PC-3 (cell line): ENCODE measurements around the gene UCK1. TPM values are rescaled to one million over a fixed set of nuclear protein-coding genes. Genes with fewer than 3 reads are reported as not detected.

Source experiments
- ATAC-seq: fragments of 200-7000 bp; cut with Tn5 transposase; 2 replicates; pipeline ENCODE4 v1.9.1; 2020; ENCODE audit warnings: mild to moderate bottlenecking, moderate library complexity
- BruUV-seq: library from RNA; stranded (reverse); fragments of 400-500 nt; replicated peaks from 2 replicates; lab custom pipeline; 2021; lab: Mats Ljungman, UMichigan
- CTCF ChIA-PET: fragments of 300-600 bp; sonication (Branson Sonifier 250); formaldehyde crosslinking; loops from one replicate; lab custom pipeline; 2022; ENCODE audit warnings: antibody characterized with exemption; lab: Charles Lee
- POLR2A ChIA-PET: fragments of 300-600 bp; sonication (Branson Sonifier 250); formaldehyde crosslinking; loops from one replicate; lab custom pipeline; 2022; ENCODE audit warnings: antibody characterized with exemption; ENCODE audit not compliant: unreplicated experiment; lab: Charles Lee
- DNase-seq: peaks from one replicate; pipeline ENCODE4 v3.0.0-alpha.2; 2015
- H2AFZ ChIP-seq: fragments of 300-600 bp; sonication (generic); 2 replicates; pipeline ENCODE4 v1.6.0; 2016; ENCODE audit warnings: antibody characterized with exemption, low read length
- H3F3A ChIP-seq: fragments of 300-600 bp; sonication (generic); one replicate; pipeline ENCODE4 v1.6.0; 2017; ENCODE audit warnings: antibody characterized with exemption, low read length, control low read depth, mild to moderate bottlenecking; ENCODE audit not compliant: unreplicated experiment
- H3K27ac ChIP-seq: fragments of 300-600 bp; sonication (generic); 2 replicates; pipeline ENCODE4 v1.5.1; 2016; ENCODE audit warnings: mild to moderate bottlenecking, low read length
- H3K27me3 ChIP-seq: fragments of 300-600 bp; sonication (generic); 2 replicates; pipeline ENCODE4 v1.6.1; 2016; ENCODE audit warnings: low read length, mixed read lengths
- H3K36me3 ChIP-seq: fragments of 300-600 bp; sonication (generic); 2 replicates; pipeline ENCODE4 v1.6.1; 2016; ENCODE audit warnings: low read depth, mixed run types, low read length, mixed read lengths
- H3K4me1 ChIP-seq: fragments of 300-600 bp; sonication (generic); 2 replicates; pipeline ENCODE4 v1.5.1; 2016; ENCODE audit warnings: low read length; ENCODE audit not compliant: insufficient read depth
- H3K4me2 ChIP-seq: fragments of 300-600 bp; sonication (generic); 2 replicates; pipeline ENCODE4 v1.6.0; 2016; ENCODE audit warnings: low read length
- H3K4me3 ChIP-seq: fragments of 300-600 bp; sonication (generic); 2 replicates; pipeline ENCODE4 v1.5.1; 2016; ENCODE audit warnings: mild to moderate bottlenecking, low read length, mixed read lengths
- H3K79me2 ChIP-seq: fragments of 300-600 bp; sonication (generic); 2 replicates; pipeline ENCODE4 v1.6.1; 2017; ENCODE audit warnings: low read length, mixed read lengths
- H3K9ac ChIP-seq: fragments of 300-600 bp; sonication (generic); 2 replicates; pipeline ENCODE4 v1.6.0; 2016; ENCODE audit warnings: mild to moderate bottlenecking, low read length
- H3K9me2 ChIP-seq: fragments of 300-600 bp; sonication (generic); replicated peaks from 2 replicates; pipeline ENCODE4 v1.6.1; 2016; ENCODE audit warnings: mixed run types, low read length, mixed read lengths
- H3K9me3 ChIP-seq: fragments of 300-600 bp; sonication (generic); 2 replicates; pipeline ENCODE4 v1.6.1; 2016; ENCODE audit warnings: low read length, mixed read lengths
- H4K20me1 ChIP-seq: fragments of 300-600 bp; sonication (generic); 2 replicates; pipeline ENCODE4 v1.6.1; 2016; ENCODE audit warnings: low read length, mixed read lengths
- EZH2 ChIP-seq: fragments of 300-600 bp; sonication (generic); IDR thresholded peaks from one replicate; pipeline ENCODE4 v1.6.1; 2017; ENCODE audit warnings: antibody characterized with exemption, mild to moderate bottlenecking, low read length; ENCODE audit not compliant: unreplicated experiment
- EZH2phosphoT487 ChIP-seq: fragments of 300-600 bp; sonication (generic); IDR thresholded peaks from 2 replicates; pipeline ENCODE4 v1.6.1; 2018; ENCODE audit warnings: mild to moderate bottlenecking, antibody characterized with exemption, low read length, borderline replicate concordance
- intact Hi-C: fragments of 100-400 bp; cut with micrococcal nuclease; formaldehyde crosslinking; loops from 2 replicates; pipeline ENCODE4 v1.9.0; 2023
- total RNA-seq: library from RNA; depleted of rRNA; stranded (reverse); fragments of >200 nt; gene quantifications from 2 replicates; pipeline ENCODE4 v1.2.3, GENCODE V29; 2014
- TF ChIP-seq, protein P1 (sequence below): fragments of 300-600 bp; sonication (generic); conservative IDR thresholded peaks from 2 replicates; pipeline ENCODE4 v1.5.1; 2017; ENCODE audit warnings: antibody characterized with exemption, low read depth, mild to moderate bottlenecking, low read length

Gene UCK1
- total RNA-seq, 1 experiment from 2014 or later = 28.2 TPM

DNA sequence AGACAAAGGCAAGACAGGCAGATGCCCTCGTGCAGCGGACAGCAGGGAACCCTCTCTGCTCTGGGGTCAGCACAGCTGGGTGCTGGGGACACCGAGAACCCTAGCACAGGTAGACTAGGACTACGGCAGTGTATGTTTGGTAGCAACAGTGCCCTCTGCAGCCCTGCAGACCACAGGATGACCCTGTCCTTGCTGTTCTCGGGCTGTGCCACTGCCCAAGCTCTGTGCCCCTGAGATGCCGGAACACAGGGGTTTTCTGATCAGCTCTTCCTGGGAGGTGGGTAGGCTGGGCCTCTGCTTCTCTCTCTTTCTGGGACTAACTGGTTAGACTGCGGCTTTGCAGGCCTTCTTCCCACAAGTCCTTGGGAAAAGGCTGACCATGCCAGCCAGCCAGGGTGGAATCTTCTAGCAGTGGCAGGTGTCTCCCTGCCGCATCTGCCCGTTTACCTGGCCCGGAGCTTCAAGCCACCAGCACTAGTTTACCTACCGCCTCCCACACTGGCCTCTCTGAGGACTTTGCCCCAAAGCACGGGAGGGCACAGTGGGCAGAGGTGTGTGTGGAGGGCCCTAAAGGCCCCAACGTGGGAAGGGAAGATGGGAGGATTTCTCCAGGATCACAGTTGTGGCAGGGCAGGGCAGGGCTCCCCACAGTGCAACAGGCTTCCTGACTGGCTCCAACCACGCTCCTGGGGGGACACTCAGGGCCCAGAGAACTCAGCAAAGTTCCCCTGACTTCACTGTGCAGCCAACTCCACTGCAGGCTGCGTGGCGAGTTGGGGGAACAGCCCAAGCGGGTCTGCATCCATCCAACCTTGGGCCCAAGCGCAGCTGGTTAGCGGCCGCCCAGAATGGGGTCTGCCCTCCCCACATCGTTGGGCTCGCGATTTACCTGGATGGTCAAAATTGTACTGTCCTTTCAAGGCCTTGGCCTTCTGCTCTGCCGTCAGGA is 1.2 kb downstream of the UCK1 start:
- Histone ChIP-seq H3K4me2 (peak overlapping the region; percentile 91), H3K27ac (no peak overlapping the region), H3K79me2 (peaks cover 8% of the 10 kb centered on the region), H3F3A (no peaks in the 10 kb centered on the region), H3K36me3 (no peaks in the 10 kb centered on the region; the same call in 1 of the 2 replicates), H2AFZ (peak overlapping the region; percentile 65; the same call in 1 of the 2 replicates), H3K27me3 (no peaks in the 10 kb centered on the region), H4K20me1 (no peaks in the 10 kb centered on the region), H3K4me3 (peak overlapping the region; percentile 76), H3K9ac (peak overlapping the region; percentile 74), H3K4me1 (peaks cover 7% of the 10 kb centered on the region; the same call in 1 of the 2 replicates), H3K9me3 (no peaks in the 10 kb centered on the region), H3K9me2 (no peaks in the 10 kb centered on the region)
- intact Hi-C loops = no loop called here
- no peak for DNase-seq
- BruUV-seq = TSS peak; percentile 31
- ATAC-seq = no peak
- POLR2A ChIA-PET = no interaction called here
- TF ChIP-seq EZH2 = no peak
- TF ChIP-seq, protein P1, sequence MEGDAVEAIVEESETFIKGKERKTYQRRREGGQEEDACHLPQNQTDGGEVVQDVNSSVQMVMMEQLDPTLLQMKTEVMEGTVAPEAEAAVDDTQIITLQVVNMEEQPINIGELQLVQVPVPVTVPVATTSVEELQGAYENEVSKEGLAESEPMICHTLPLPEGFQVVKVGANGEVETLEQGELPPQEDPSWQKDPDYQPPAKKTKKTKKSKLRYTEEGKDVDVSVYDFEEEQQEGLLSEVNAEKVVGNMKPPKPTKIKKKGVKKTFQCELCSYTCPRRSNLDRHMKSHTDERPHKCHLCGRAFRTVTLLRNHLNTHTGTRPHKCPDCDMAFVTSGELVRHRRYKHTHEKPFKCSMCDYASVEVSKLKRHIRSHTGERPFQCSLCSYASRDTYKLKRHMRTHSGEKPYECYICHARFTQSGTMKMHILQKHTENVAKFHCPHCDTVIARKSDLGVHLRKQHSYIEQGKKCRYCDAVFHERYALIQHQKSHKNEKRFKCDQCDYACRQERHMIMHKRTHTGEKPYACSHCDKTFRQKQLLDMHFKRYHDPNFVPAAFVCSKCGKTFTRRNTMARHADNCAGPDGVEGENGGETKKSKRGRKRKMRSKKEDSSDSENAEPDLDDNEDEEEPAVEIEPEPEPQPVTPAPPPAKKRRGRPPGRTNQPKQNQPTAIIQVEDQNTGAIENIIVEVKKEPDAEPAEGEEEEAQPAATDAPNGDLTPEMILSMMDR = no peak
- no peak for TF ChIP-seq EZH2phosphoT487
- CTCF ChIA-PET = interaction anchor here (0.5 kb wide), 1 partner anchor 30 kb away, joined by 3 read pairs; no protein-coding TSS in a partner anchor

- DNase-seq = no peak
- Histone ChIP-seq H3F3A (no peaks in the 10 kb centered on the region), H3K4me3 (no peak overlapping the region), H3K9ac (no peak overlapping the region), H3K27me3 (no peaks in the 10 kb centered on the region), H2AFZ (no peak overlapping the region), H3K4me2 (no peak overlapping the region), H3K36me3 (no peaks in the 10 kb centered on the region; the same call in 1 of the 2 replicates), H3K27ac (no peak overlapping the region), H3K9me2 (no peaks in the 10 kb centered on the region), H3K4me1 (peaks cover 7% of the 10 kb centered on the region; the same call in 1 of the 2 replicates), H3K79me2 (peaks cover 8% of the 10 kb centered on the region), H3K9me3 (no peaks in the 10 kb centered on the region), H4K20me1 (no peaks in the 10 kb centered on the region)
- intact Hi-C loops = no loop called here
- TF ChIP-seq, protein P1 = no peak
- TF ChIP-seq EZH2 = no peak
- TF ChIP-seq EZH2phosphoT487 = no peak
- CTCF ChIA-PET = no interaction called here
- POLR2A ChIA-PET = no interaction called here
- no TSS peak for BruUV-seq
- no peak for ATAC-seq
Observed at GRCh38 chr9:131528886-131529505, 2.1 kb downstream of the UCK1 start.
